ENCODE results near the gene PTPRCAP. TPM values are rescaled to one million over a fixed set of nuclear protein-coding genes. Genes with fewer than 3 reads are reported as not detected.

PTPRCAP gene
- total and polyA plus RNA-seq, 9 of the 15 experiments (the other 6 are each of a cell fraction or from before 2014, with no cell fraction given) = 0.22 to 2.0 (median 1.1) TPM; not detected in 4

DNA sequence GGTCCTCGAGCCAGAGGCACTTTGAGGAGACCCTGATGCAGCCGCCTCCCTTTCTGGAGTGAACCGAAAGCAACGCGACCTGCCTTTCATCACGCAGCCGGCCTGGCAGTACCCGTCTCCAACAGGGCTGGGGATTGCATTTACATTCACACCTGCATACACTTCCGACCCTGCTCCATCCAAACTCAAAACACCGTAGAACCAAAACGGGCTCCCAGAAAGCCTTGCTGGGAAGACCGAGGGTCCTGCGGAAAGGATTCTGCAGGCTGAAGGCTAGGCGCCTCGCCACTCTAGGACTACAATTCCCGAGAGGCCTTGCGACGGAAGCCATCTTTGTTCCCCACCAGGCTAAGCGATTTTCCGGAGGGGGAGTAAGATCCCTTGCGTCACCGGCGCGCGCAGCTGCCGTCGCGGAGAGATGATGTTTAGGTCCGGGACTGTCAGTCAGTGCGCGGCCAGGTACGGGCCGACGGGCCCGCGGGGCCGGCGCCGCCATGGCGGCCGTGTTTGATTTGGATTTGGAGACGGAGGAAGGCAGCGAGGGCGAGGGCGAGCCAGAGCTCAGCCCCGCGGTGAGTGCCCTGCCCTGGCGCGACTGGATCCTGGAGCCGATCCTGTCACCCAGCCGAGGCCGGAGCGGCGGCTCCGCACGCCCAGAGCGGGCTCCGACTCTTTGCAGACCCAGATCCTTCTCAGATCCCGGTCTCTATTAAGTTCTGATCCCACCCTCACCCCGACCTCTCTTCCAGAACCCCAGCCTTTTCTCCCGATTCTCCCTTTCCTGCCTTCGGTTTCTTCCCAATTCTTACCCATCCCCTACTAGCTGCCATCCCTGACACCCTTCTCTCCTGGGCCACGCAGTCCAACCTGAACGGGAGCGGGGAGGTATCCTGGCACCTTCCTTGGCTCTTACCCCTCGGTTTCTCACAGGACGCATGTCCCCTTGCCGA, 9.2 kb downstream of the PTPRCAP start, which contains the start of gene RPS6KB2 (continued):
- TF ChIP-seq, protein P1, sequence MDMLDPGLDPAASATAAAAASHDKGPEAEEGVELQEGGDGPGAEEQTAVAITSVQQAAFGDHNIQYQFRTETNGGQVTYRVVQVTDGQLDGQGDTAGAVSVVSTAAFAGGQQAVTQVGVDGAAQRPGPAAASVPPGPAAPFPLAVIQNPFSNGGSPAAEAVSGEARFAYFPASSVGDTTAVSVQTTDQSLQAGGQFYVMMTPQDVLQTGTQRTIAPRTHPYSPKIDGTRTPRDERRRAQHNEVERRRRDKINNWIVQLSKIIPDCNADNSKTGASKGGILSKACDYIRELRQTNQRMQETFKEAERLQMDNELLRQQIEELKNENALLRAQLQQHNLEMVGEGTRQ (CRISPR knock-in tag; IDR thresholded peaks at IDR 0.05) = no peak
- TF ChIP-seq RAD51 (IDR thresholded peaks at IDR 0.05; ENCODE audit: borderline replicate concordance, low read depth) (no peak), NR2C2 (CRISPR knock-in tag; IDR thresholded peaks at IDR 0.05) (peak; percentile 58; the same call in 1 of the 2 replicates), NR2C2 (tag; IDR thresholded peaks at IDR 0.05) (peak; percentile 71), SMARCE1 (IDR thresholded peaks at IDR 0.05) (no peak), ZBTB7A (IDR thresholded peaks at IDR 0.05; ENCODE audit: borderline replicate concordance, control insufficient read depth, low read depth, low read length) (no peak; the same call in 1 of the 2 replicates), YBX1 (IDR thresholded peaks at IDR 0.05) (no peak), CAMTA2 (CRISPR knock-in tag; conservative IDR thresholded peaks at IDR 0.05) (no peak), ZNF695 (CRISPR knock-in tag; IDR thresholded peaks at IDR 0.05) (no peak), NFYB (IDR thresholded peaks at IDR 0.05; ENCODE audit: extremely low read depth, insufficient read length) (no peak), ZNF12 (CRISPR knock-in tag; IDR thresholded peaks at IDR 0.05) (no peak), ZNF444 (CRISPR knock-in tag; IDR thresholded peaks at IDR 0.05) (no peak), BACH1 (tag; IDR thresholded peaks at IDR 0.05) (no peak)
- TF ChIP-seq, protein P2, sequence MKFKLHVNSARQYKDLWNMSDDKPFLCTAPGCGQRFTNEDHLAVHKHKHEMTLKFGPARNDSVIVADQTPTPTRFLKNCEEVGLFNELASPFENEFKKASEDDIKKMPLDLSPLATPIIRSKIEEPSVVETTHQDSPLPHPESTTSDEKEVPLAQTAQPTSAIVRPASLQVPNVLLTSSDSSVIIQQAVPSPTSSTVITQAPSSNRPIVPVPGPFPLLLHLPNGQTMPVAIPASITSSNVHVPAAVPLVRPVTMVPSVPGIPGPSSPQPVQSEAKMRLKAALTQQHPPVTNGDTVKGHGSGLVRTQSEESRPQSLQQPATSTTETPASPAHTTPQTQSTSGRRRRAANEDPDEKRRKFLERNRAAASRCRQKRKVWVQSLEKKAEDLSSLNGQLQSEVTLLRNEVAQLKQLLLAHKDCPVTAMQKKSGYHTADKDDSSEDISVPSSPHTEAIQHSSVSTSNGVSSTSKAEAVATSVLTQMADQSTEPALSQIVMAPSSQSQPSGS (CRISPR knock-in tag; IDR thresholded peaks at IDR 0.05) = no peak
- TF ChIP-seq, protein P3, sequence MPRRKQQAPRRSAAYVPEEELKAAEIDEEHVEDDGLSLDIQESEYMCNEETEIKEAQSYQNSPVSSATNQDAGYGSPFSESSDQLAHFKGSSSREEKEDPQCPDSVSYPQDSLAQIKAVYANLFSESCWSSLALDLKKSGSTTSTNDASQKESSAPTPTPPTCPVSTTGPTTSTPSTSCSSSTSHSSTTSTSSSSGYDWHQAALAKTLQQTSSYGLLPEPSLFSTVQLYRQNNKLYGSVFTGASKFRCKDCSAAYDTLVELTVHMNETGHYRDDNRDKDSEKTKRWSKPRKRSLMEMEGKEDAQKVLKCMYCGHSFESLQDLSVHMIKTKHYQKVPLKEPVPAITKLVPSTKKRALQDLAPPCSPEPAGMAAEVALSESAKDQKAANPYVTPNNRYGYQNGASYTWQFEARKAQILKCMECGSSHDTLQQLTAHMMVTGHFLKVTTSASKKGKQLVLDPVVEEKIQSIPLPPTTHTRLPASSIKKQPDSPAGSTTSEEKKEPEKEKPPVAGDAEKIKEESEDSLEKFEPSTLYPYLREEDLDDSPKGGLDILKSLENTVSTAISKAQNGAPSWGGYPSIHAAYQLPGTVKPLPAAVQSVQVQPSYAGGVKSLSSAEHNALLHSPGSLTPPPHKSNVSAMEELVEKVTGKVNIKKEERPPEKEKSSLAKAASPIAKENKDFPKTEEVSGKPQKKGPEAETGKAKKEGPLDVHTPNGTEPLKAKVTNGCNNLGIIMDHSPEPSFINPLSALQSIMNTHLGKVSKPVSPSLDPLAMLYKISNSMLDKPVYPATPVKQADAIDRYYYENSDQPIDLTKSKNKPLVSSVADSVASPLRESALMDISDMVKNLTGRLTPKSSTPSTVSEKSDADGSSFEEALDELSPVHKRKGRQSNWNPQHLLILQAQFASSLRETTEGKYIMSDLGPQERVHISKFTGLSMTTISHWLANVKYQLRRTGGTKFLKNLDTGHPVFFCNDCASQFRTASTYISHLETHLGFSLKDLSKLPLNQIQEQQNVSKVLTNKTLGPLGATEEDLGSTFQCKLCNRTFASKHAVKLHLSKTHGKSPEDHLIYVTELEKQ (CRISPR knock-in tag; IDR thresholded peaks at IDR 0.05) = no peak
- TF ChIP-seq, protein P4, sequence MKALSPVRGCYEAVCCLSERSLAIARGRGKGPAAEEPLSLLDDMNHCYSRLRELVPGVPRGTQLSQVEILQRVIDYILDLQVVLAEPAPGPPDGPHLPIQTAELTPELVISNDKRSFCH (CRISPR knock-in tag; IDR thresholded peaks at IDR 0.05) = no peak
- TF ChIP-seq, protein P4 (tag; IDR thresholded peaks at IDR 0.05) = no peak
- TF ChIP-seq, protein P5, sequence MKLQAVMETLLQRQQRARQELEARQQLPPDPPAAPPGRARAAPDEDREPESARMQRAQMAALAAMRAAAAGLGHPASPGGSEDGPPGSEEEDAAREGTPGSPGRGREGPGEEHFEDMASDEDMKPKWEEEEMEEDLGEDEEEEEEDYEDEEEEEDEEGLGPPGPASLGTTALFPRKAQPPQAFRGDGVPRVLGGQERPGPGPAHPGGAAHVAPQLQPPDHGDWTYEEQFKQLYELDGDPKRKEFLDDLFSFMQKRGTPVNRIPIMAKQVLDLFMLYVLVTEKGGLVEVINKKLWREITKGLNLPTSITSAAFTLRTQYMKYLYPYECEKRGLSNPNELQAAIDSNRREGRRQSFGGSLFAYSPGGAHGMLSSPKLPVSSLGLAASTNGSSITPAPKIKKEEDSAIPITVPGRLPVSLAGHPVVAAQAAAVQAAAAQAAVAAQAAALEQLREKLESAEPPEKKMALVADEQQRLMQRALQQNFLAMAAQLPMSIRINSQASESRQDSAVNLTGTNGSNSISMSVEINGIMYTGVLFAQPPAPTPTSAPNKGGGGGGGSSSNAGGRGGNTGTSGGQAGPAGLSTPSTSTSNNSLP (IDR thresholded peaks at IDR 0.05; ENCODE audit: borderline replicate concordance, low read depth, low read length) = no peak
